ENCODE results near the gene BMP6. TPM values are rescaled to one million over a fixed set of nuclear protein-coding genes. Genes with fewer than 3 reads are reported as not detected.

The BMP6 gene
- total RNA-seq, 2 donors from 2014 or later, result 10.4 to 19.1 TPM

- H3K9me3 ChIP-seq, result no peaks in the 10 kb centered on the region
- H3K27ac ChIP-seq, result no peak overlapping the region
- no peaks in the 10 kb centered on the region for H3K4me1 ChIP-seq
- no peaks in the 10 kb centered on the region for H3K36me3 ChIP-seq
- DNase-seq (ENCODE audit: low spot score), result no peak
- no peak for TF ChIP-seq CTCF (IDR thresholded peaks at IDR 0.05)
- H3K4me3 ChIP-seq, result no peak overlapping the region
- H3K27me3 ChIP-seq, result no peaks in the 10 kb centered on the region
Measured at GRCh38 chr6:7821426-7821825, 95.5 kb downstream of the BMP6 start.

- no peaks in the 10 kb centered on the region for H3K36me3 ChIP-seq
- TF ChIP-seq CTCF (IDR thresholded peaks at IDR 0.05), result no peak
- H3K4me3 ChIP-seq, result no peak overlapping the region
- H3K27me3 ChIP-seq, result no peaks in the 10 kb centered on the region
- DNase-seq (ENCODE audit: low spot score), result no peak
- H3K9me3 ChIP-seq, result no peaks in the 10 kb centered on the region
- no peaks in the 10 kb centered on the region for H3K4me1 ChIP-seq
- H3K27ac ChIP-seq, result no peak overlapping the region
Measured at GRCh38 chr6:7823552-7823951, 97.7 kb downstream of the BMP6 start.

- TF ChIP-seq CTCF (IDR thresholded peaks at IDR 0.05), result no peak
- no peaks in the 10 kb centered on the region for H3K36me3 ChIP-seq
- no peak overlapping the region for H3K27ac ChIP-seq
- no peaks in the 10 kb centered on the region for H3K27me3 ChIP-seq
- no peak for DNase-seq (ENCODE audit: low spot score)
- H3K4me1 ChIP-seq, result no peaks in the 10 kb centered on the region
- no peak overlapping the region for H3K4me3 ChIP-seq
- no peaks in the 10 kb centered on the region for H3K9me3 ChIP-seq
Measured at GRCh38 chr6:7825986-7826385, 100.1 kb downstream of the BMP6 start.

GRCh38 chr6:7827142-7827541 lies 101.2 kb downstream of the BMP6 start:
- H3K36me3 ChIP-seq, result no peaks in the 10 kb centered on the region
- no peaks in the 10 kb centered on the region for H3K27me3 ChIP-seq
- TF ChIP-seq CTCF (IDR thresholded peaks at IDR 0.05), result no peak
- DNase-seq (ENCODE audit: low spot score), result no peak
- H3K27ac ChIP-seq, result no peak overlapping the region
- H3K4me3 ChIP-seq, result no peak overlapping the region
- no peaks in the 10 kb centered on the region for H3K9me3 ChIP-seq
- H3K4me1 ChIP-seq, result no peaks in the 10 kb centered on the region

GRCh38 chr6:7828124-7828523 lies 102.2 kb downstream of the BMP6 start:
- no peaks in the 10 kb centered on the region for H3K9me3 ChIP-seq
- no peak for DNase-seq (ENCODE audit: low spot score)

More at GRCh38 chr6:7828124-7828523, 102.2 kb downstream of the BMP6 start:
- H3K4me1 ChIP-seq, result no peaks in the 10 kb centered on the region
- H3K4me3 ChIP-seq, result no peak overlapping the region
- no peaks in the 10 kb centered on the region for H3K27me3 ChIP-seq
- no peak for TF ChIP-seq CTCF (IDR thresholded peaks at IDR 0.05)
- peak overlapping the region in 1 of 2 donors; percentile 35 for H3K27ac ChIP-seq
- H3K36me3 ChIP-seq, result no peaks in the 10 kb centered on the region
